K562 (cell line): ENCODE data around the gene PTPRM. TPM values are rescaled to one million over a fixed set of nuclear protein-coding genes. Genes with fewer than 3 reads are reported as not detected.

Experiments
- ATAC-seq: fragments of 200-7000 bp; cut with Tn5 transposase; 3 replicates; pipeline ENCODE4 v1.9.1; 2020; ENCODE audit warnings: moderate library complexity
- BruUV-seq: library from RNA; stranded (reverse); fragments of 400-500 nt; replicated peaks from 2 replicates; lab custom pipeline; 2021; lab: Mats Ljungman, UMichigan
- CTCF ChIA-PET: fragments of 300-600 bp; formaldehyde crosslinking; extraction: SDS; loops from one replicate; lab custom pipeline; 2021; ENCODE audit warnings: low intra/inter-chr PET ratio; lab: Yijun Ruan, JAX
- POLR2A ChIA-PET: fragments of 300-600, 350-650 bp; sonication (Branson Sonifier 250); formaldehyde crosslinking; extraction: SDS; loops from one replicate; lab custom pipeline; 2021; ENCODE audit warnings: antibody characterized with exemption, inconsistent platforms; lab: Yijun Ruan, JAX
- DNase-seq, 4 experiments: peaks; one replicate each; pipeline versions ENCODE4 v3.0.0 to v3.0.0-alpha.2; 2011 to 2018; ENCODE audit warnings: low spot score in 3 of 4, mixed read lengths in 3 of 4; ENCODE audit errors: extremely low read depth in 1 of 4
- FAIRE-seq: peaks from 2 replicates; lab custom pipeline; 2011; peaks lifted over from hg19 to GRCh38; lab: Jason Lieb, UNC
- H2AFZ ChIP-seq: 2 replicates; pipeline ENCODE4 v1.6.0; 2011; ENCODE audit warnings: low read depth, low read length, control low read depth, inconsistent platforms
- H3K27ac ChIP-seq: fragments of 200-600 bp; 3 replicates; pipeline ENCODE4 v1.8.0; 2011; ENCODE audit warnings: low read depth, mild to moderate bottlenecking, control low read depth, inconsistent platforms, low read length, moderate library complexity, mixed read lengths; ENCODE audit errors: extremely low read depth
- H3K27me3 ChIP-seq, 2 experiments: fragments of 300-600 bp in 1 of 2; 2 replicates in 1 of 2; 3 replicates in 1 of 2; pipeline versions ENCODE4 v1.6.0 to v1.8.0; 2011; ENCODE audit warnings: inconsistent platforms in 2 of 2, low read length in 2 of 2, mild to moderate bottlenecking in 1 of 2, mixed read lengths in 1 of 2, moderate library complexity in 1 of 2; ENCODE audit not compliant: control insufficient read depth in 2 of 2, insufficient read depth in 2 of 2
- H3K36me3 ChIP-seq: fragments of 300-600 bp; 3 replicates; pipeline ENCODE4 v1.8.0; 2011; ENCODE audit warnings: mild to moderate bottlenecking, low read length, inconsistent platforms; ENCODE audit not compliant: control insufficient read depth, insufficient read depth
- H3K4me1 ChIP-seq, 2 experiments: fragments of 200-600 bp in 1 of 2; replicated peaks in 1 of 2; 2 replicates in 1 of 2; 3 replicates in 1 of 2; pipeline versions ENCODE4 v1.5.1 to v1.8.0; 2011; ENCODE audit warnings: inconsistent platforms in 2 of 2, low read length in 2 of 2, mild to moderate bottlenecking in 1 of 2, mixed read lengths in 1 of 2, moderate library complexity in 1 of 2; ENCODE audit not compliant: control insufficient read depth in 2 of 2, insufficient read depth in 2 of 2
- H3K4me2 ChIP-seq: 2 replicates; pipeline ENCODE4 v1.6.1; 2011; ENCODE audit warnings: low read length, control low read depth, inconsistent platforms, mixed read lengths; ENCODE audit not compliant: insufficient read depth
- H3K4me3 ChIP-seq: fragments of 200-600 bp; sonication (generic), shearing (Covaris generic); 2 replicates; pipeline ENCODE4 v1.5.1; 2016; ENCODE audit warnings: control low read depth, inconsistent platforms
- H3K79me2 ChIP-seq: fragments of 200-600 bp; 3 replicates; pipeline ENCODE4 v1.8.0; 2011; ENCODE audit warnings: low read length, inconsistent platforms; ENCODE audit not compliant: control insufficient read depth, insufficient read depth
- H3K9ac ChIP-seq, 2 experiments: 2 replicates each; pipeline versions ENCODE4 v1.6.0 to v1.6.1; 2011; ENCODE audit warnings: low read depth in 2 of 2, low read length in 2 of 2, control low read depth in 1 of 2, inconsistent platforms in 1 of 2, mild to moderate bottlenecking in 1 of 2, mixed read lengths in 1 of 2; ENCODE audit not compliant: insufficient read depth in 1 of 2
- H3K9me1 ChIP-seq: one replicate; pipeline ENCODE4 v1.6.0; 2011; ENCODE audit warnings: inconsistent platforms, mild to moderate bottlenecking, low read length, moderate library complexity; ENCODE audit not compliant: control insufficient read depth, insufficient read depth
- H3K9me3 ChIP-seq: replicated peaks from 2 replicates; pipeline ENCODE4 v1.5.1; 2011; ENCODE audit warnings: low read depth, low read length, inconsistent platforms; ENCODE audit not compliant: control insufficient read depth, insufficient read depth
- H4K20me1 ChIP-seq: replicated peaks from 2 replicates; pipeline ENCODE4 v1.6.1; 2011; ENCODE audit warnings: low read length, inconsistent platforms, mixed read lengths; ENCODE audit not compliant: control insufficient read depth, insufficient read depth
- ARID2 ChIP-seq: fragments of 450-650 bp; IDR thresholded peaks from 2 replicates; pipeline ENCODE4 v1.6.1; 2017; ENCODE audit warnings: antibody characterized with exemption, mild to moderate bottlenecking
- ELF4 ChIP-seq: fragments of 450-650 bp; formaldehyde crosslinking; IDR thresholded peaks from 2 replicates; pipeline ENCODE4 v1.4.0; 2022; ENCODE audit warnings: missing genetic modification characterization
- ETV1 ChIP-seq: fragments of 450-650 bp; conservative IDR thresholded peaks from 2 replicates; pipeline ENCODE4 v1.6.1; 2016; ENCODE audit warnings: missing genetic modification characterization, control low read depth, low read depth, missing compliant biosample characterization
- HDAC8 ChIP-seq: fragments of 450-650 bp; IDR thresholded peaks from 2 replicates; pipeline ENCODE4 v1.6.1; 2016; ENCODE audit warnings: mild to moderate bottlenecking, missing genetic modification characterization, moderate library complexity, missing compliant biosample characterization
- NUFIP1 ChIP-seq: fragments of 450-650 bp; IDR thresholded peaks from 2 replicates; pipeline ENCODE4 v1.6.1; 2018; ENCODE audit not compliant: partially characterized antibody
- SIN3A ChIP-seq, 2 experiments: fragments of 150-350 bp in 1 of 2; IDR thresholded peaks; 2 replicates each; pipeline ENCODE4 v1.6.1; 2011 to 2016; ENCODE audit warnings: borderline replicate concordance in 2 of 2, low read depth in 2 of 2, low read length in 2 of 2, mild to moderate bottlenecking in 2 of 2, moderate library complexity in 2 of 2; ENCODE audit not compliant: control insufficient read depth in 1 of 2
- SNRNP70 ChIP-seq: fragments of 200-400 bp; formaldehyde crosslinking; optimal IDR thresholded peaks from 2 replicates; pipeline ENCODE3; 2017; ENCODE audit warnings: low read depth, low read length
- TCFL5 ChIP-seq: fragments of 250-450 bp; sonication (Bioruptor Pico); conservative IDR thresholded peaks from 2 replicates; pipeline ENCODE4 v1.6.1; 2021; ENCODE audit warnings: mild to moderate bottlenecking, moderate library complexity, matching md5 sums
- ZC3H4 ChIP-seq: sonication (generic); formaldehyde crosslinking; IDR thresholded peaks from 2 replicates; pipeline ENCODE4 v1.9.0; 2021; ENCODE audit warnings: missing genetic modification reagents, borderline replicate concordance
- ZNF146 ChIP-seq: IDR thresholded peaks from one replicate; pipeline ENCODE4 v1.6.1; 2018; ENCODE audit warnings: missing compliant biosample characterization; ENCODE audit not compliant: unreplicated experiment
- ZNF77 ChIP-seq: fragments of 250-450 bp; sonication (Bioruptor Pico); IDR thresholded peaks from 2 replicates; pipeline ENCODE4 v1.5.0; 2020
- WGBS: fragments of 100-300 bp; shearing (Covaris generic); methylation state at CpG from one replicate; pipeline ENCODE4 v1.1.6; 2016; ENCODE audit warnings: low coverage, mixed read lengths; ENCODE audit not compliant: insufficient coverage; ENCODE audit errors: missing lambda C conversion rate; 5-methylcytosine and 5-hydroxymethylcytosine counted together
- in situ Hi-C: fragments of 300-500 bp; cut with MboI; formaldehyde crosslinking; loops from 4 replicates; pipeline ENCODE4 v1.15.0; 2018; ENCODE audit warnings: inconsistent platforms, mixed read lengths
- intact Hi-C: fragments of 100-400 bp; cut with micrococcal nuclease; formaldehyde crosslinking; loops from 2 replicates; pipeline ENCODE4 v1.14.2; 2022
- polyA plus RNA-seq, 8 experiments: library from polyadenylated mRNA; depleted of rRNA in 4 of 8; stranded (reverse) in 5 of 8; unstranded in 3 of 8; fragments of >200 nt; fragmentation: Nextera tagmentation in 2 of 8; fragmentation: Illumina TruSeq in 1 of 8; extraction: Ambion mirVana in 2 of 8; extraction: Trizol in 1 of 8; gene quantifications; 2 replicates each; pipeline versions ENCODE4 v1.2.1 to v1.2.3, GENCODE V29; 2011 to 2014; ENCODE audit warnings: inconsistent platforms in 1 of 8, missing spikeins in 1 of 8
- total RNA-seq, 7 experiments: library from RNA; depleted of rRNA in 6 of 7; stranded (reverse); fragments of >200 nt in 6 of 7; fragmentation: Illumina TruSeq in 2 of 7; extraction: Trizol in 2 of 7; gene quantifications; 2 replicates each; pipeline versions ENCODE4 v1.2.1 to v1.2.3, GENCODE V29; 2011 to 2021; ENCODE audit warnings: low replicate concordance in 1 of 7
- TF ChIP-seq, protein P1 (sequence below): sonication (generic); formaldehyde crosslinking; IDR thresholded peaks from 2 replicates; pipeline ENCODE4 v1.8.0; 2022; ENCODE audit warnings: mild to moderate bottlenecking, missing genetic modification reagents
- TF ChIP-seq, protein P2 (sequence below): fragments of 450-650 bp; formaldehyde crosslinking; IDR thresholded peaks from 2 replicates; pipeline ENCODE4 v1.4.0; 2020; ENCODE audit warnings: mild to moderate bottlenecking

PTPRM gene
- total and polyA plus RNA-seq, 9 of the 15 experiments (the other 6 are each of a cell fraction or from before 2014, with no cell fraction given) = 0.03 to 0.16 (median 0.08) TPM; not detected in 3

- intact Hi-C loops = no loop called here
- no peak overlapping the region for H3K4me2 ChIP-seq
These were observed 391.2 kb downstream of the PTPRM start for GRCh38 chr18:7958081-7958896.

DNA sequence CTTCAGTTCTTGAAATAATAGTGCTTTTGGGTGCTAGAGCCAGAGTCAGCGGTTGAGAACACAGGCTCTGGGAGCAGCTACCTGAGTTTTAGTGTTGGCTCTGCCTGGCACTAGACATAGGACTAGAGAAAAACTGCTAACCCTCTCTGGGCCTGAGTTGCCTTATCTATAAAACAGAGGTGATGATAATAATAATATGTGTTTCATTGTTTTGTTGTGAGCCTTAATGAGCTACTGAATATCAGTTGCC, 391.7 kb downstream of the PTPRM start:
- no peak for ATAC-seq

More at GRCh38 chr18:7958081-7958896, 391.2 kb downstream of the PTPRM start:
- Histone ChIP-seq H3K9me1 (no peaks in the 10 kb centered on the region), H3K79me2 (no peaks in the 10 kb centered on the region), H3K4me3 (no peak overlapping the region), H3K27ac (no peak overlapping the region), H3K27me3 (no peaks in the 10 kb centered on the region), H3K9me3 (no peaks in the 10 kb centered on the region), H2AFZ (no peak overlapping the region), H3K36me3 (no peaks in the 10 kb centered on the region), H3K4me1 (no peaks in the 10 kb centered on the region), H3K9ac (no peak overlapping the region), H4K20me1 (no peaks in the 10 kb centered on the region)
- WGBS = 0% methylated on average over 4 of the region's 4 CpGs
- FAIRE-seq (no peak), ATAC-seq (no peak), DNase-seq (no peak)
- POLR2A ChIA-PET = interaction anchor here (1.1 kb wide), 1 partner anchor 11 kb away, joined by 3 read pairs; no protein-coding TSS in a partner anchor
- in situ Hi-C loops = no loop called here
- CTCF ChIA-PET = no interaction called here
- TF ChIP-seq HDAC8 (tag) = no peak
- TF ChIP-seq TCFL5 (CRISPR knock-in tag) = no peak
- no peak for TF ChIP-seq ELF4 (CRISPR knock-in tag)
- TF ChIP-seq, protein P1, sequence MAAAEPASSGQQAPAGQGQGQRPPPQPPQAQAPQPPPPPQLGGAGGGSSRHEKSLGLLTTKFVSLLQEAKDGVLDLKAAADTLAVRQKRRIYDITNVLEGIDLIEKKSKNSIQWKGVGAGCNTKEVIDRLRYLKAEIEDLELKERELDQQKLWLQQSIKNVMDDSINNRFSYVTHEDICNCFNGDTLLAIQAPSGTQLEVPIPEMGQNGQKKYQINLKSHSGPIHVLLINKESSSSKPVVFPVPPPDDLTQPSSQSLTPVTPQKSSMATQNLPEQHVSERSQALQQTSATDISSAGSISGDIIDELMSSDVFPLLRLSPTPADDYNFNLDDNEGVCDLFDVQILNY (CRISPR knock-in tag) = no peak
- no TSS peak for BruUV-seq

More for the DNA sequence above, 391.7 kb downstream of the PTPRM start:
- FAIRE-seq (no peak), DNase-seq (no peak)
- TF ChIP-seq SIN3A (IDR thresholded peaks at IDR 0.05; ENCODE audit: borderline replicate concordance in 2 of 2, control insufficient read depth in 1 of 2, low read depth in 2 of 2, low read length in 2 of 2) (no peak), ETV1 (no peak), SNRNP70 (no peak), ZNF146 (no peak), NUFIP1 (no peak), ARID2 (no peak), ZC3H4 (no peak), ZNF77 (CRISPR knock-in tag) (no peak)
- TF ChIP-seq, protein P2, sequence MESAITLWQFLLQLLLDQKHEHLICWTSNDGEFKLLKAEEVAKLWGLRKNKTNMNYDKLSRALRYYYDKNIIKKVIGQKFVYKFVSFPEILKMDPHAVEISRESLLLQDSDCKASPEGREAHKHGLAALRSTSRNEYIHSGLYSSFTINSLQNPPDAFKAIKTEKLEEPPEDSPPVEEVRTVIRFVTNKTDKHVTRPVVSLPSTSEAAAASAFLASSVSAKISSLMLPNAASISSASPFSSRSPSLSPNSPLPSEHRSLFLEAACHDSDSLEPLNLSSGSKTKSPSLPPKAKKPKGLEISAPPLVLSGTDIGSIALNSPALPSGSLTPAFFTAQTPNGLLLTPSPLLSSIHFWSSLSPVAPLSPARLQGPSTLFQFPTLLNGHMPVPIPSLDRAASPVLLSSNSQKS = no peak
- no peaks in the 10 kb centered on the region for H3K9me3 ChIP-seq
- no TSS peak for BruUV-seq
- H2AFZ ChIP-seq = no peak overlapping the region
- no peak overlapping the region for H3K4me3 ChIP-seq
- no peaks in the 10 kb centered on the region for H3K27me3 ChIP-seq
- CTCF ChIA-PET = no interaction called here
- H3K4me1 ChIP-seq = no peaks in the 10 kb centered on the region
- 7% methylated on average over 1 of the region's 1 CpG for WGBS
- H3K36me3 ChIP-seq = no peaks in the 10 kb centered on the region
- H3K9ac ChIP-seq = no peak overlapping the region
- in situ Hi-C loops = no loop called here
- H3K9me1 ChIP-seq = no peaks in the 10 kb centered on the region
- intact Hi-C loops = no loop called here
- no peaks in the 10 kb centered on the region for H4K20me1 ChIP-seq
- H3K79me2 ChIP-seq = no peaks in the 10 kb centered on the region
- POLR2A ChIA-PET = interaction anchor here (1.1 kb wide), 1 partner anchor 11 kb away, joined by 3 read pairs; no protein-coding TSS in a partner anchor
- H3K4me2 ChIP-seq = no peak overlapping the region
- no peak overlapping the region for H3K27ac ChIP-seq
